Stimulated activated CD4-positive, alpha-beta T cell treated with anti-CD3 and anti-CD28 coated beads, TNF-alpha, amount 100 ng/mL, for 1 hour (primary cell): ENCODE measurements around the gene COMMD3.

Source experiments
- DNase-seq, 3 donors: peaks; one replicate each; pipeline ENCODE4 v3.0.0-alpha.2; 2020; ENCODE audit warnings: low read depth in 3 of 3, low spot score in 1 of 3

COMMD3 gene

DNA sequence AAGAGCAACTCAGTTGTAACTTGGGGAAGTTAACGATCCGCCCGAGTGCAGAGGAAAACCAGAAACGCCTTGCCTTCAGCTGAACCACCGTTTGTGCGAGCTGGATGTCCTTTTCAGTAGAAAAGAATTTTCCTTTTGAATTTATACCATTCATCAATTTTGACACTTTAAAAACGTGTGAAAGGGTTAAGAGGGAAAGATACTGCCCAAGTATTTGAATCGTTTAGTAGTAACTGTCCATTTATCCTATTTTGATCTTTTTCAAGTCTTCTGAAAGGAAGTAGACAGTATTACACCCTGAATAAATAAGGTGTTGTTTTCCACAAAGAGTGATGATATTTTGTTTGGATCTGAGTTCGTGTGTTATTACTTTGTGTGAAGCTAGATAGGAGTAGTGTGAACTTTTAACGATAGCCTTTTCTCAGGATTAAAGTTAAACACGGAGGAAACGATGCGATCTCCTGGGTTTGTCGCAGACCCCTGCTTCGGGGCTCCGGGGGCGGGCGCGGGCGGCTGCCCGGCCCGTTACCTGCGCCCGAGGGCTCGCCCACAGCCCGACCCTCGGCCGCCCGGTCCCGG is 3.9 kb downstream of the COMMD3 start:
- no peak for DNase-seq

- DNase-seq = peak in 1 of 3 donors; percentile 47
Measured at GRCh38 chr10:22320591-22321155, 4.5 kb downstream of the COMMD3 start, which contains the start of gene BMI1. Gene BMI1, plus strand, starts transcription at chr10:22321099. Its CDS starts 5,351 bp downstream, at chr10:22326450.

DNA sequence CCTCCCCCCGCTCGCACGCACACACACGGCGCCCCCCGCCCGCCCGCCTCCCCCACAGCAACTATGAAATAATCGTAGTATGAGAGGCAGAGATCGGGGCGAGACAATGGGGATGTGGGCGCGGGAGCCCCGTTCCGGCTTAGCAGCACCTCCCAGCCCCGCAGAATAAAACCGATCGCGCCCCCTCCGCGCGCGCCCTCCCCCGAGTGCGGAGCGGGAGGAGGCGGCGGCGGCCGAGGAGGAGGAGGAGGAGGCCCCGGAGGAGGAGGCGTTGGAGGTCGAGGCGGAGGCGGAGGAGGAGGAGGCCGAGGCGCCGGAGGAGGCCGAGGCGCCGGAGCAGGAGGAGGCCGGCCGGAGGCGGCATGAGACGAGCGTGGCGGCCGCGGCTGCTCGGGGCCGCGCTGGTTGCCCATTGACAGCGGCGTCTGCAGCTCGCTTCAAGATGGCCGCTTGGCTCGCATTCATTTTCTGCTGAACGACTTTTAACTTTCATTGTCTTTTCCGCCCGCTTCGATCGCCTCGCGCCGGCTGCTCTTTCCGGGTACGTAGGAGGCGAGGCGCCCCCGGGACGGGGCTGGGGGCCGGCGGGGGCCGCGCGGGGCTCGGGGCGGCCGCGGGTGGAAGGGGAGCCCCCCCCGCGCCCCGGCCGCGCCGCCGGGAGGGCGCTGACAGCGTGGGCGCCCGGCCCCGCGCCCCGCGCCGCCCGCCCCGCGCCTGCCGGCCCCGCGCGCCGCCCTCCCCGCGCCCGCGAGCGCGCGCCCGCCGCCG is 5.2 kb downstream of the COMMD3 start:
- peak in 2 of 3 donors; percentile 44 to 58 for DNase-seq

DNA sequence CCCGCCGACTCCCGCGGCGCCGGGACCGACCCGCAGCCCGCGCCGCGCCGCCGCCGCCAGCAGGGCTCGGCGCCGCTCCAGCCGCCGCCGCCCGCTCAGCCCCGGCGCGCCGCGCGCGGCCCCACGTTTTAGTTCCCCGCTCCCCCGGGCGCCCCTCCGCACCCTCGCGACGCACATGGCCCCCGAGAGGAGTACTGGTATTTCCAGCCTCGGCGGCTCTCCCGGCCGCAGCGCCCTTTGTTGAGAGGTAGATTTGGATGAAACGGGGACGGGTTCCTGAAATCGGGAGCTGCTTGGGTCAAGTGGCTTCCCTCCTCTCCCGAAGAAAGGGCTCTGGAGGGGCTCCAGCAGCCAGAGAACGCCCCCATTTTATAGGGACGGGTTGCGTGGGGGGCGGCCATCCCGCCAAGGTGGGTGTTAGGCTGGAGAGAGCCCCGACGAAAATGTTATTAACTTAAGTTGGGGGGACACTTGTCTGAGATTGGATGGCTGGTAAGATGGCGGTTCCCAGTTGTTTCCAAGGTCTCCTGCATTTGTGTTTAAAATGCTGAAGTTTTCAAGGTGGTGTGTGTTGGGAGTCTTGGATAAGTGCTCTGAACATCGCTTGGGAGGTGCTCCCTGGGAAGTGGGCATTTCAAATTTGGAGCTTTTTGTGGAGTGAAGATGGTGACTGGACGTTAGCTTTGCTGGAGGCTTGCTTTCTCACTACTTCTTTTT is 5.9 kb downstream of the COMMD3 start:
- DNase-seq = no peak

DNA sequence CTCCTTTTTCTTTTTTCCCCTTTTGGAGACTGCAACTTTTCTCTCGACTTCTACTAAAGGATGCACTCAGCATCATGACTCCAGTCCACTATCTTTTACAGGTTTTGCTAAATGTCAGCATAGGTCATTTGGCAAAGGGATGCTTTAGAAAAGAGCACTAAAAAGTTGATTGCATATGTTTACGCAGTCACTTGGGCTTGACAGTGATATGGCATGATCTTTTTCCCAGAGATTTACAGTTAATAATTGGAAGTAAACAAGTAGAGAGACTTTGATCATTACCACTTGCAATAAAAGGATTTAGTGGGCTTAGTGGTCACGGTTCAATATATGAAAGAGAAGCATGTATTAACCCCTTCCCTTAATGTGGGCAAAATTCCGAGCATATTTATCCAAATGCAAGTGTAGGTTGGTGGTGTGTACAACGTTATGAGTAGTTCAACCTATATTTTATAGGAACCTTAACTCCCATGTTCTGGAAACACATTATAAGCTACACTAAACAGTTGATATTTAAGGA is 6.5 kb downstream of the COMMD3 start:
- no peak for DNase-seq

- no peak for DNase-seq
Measured at GRCh38 chr10:22323538-22324305, 7.5 kb downstream of the COMMD3 start.

GRCh38 chr10:22324413-22324812 is 8.2 kb downstream of the COMMD3 start:
- DNase-seq = no peak

GRCh38 chr10:22324893-22325271 is 8.7 kb downstream of the COMMD3 start:
- DNase-seq = no peak

DNA sequence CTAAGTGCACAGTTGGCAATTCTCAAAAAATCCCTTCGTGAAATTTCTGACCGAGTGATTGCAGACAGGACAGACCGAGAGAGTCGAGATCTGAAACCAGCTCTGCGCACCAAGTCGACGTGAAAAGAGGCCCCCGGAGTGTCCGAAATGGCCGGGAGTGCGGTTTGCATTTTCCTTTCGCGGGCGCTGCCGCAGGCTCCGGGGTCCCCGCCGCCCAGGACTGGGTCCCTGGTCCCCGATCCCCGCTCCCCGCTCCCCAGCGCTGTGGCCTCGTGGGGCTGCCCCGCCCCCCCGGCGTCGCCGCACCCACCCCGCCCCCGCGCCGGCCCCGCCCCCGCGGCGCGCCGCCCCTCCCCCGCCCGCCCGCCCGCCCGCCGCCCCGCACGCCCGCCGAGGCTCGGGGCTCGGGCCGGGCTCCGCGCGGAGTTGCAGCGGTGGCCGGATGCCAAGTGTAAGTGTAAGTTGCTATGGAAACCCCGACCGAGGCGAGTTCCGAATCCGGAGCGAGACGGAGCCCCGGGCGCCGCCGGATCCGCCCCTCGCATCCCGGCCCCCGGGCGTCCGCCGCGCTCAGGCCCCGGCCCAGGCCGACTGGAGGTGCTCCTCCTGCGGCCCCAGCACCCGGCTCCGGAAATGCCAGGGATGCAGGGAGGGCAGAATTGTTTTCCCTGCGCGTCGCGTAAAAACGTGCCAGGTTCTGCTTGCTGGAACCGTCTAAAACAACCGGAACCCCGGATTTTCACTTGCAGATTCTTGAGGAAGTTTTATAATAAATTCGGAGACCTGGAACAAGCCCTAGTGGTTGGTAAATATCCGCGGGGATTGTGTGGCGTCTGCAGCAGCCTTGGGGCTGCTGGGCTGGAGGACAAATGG is 9.3 kb downstream of the COMMD3 start:
- DNase-seq = peak; percentile 44 to 56 (median 52)

GRCh38 chr10:22326145-22326702 is 10.0 kb downstream of the COMMD3 start:
- DNase-seq = no peak

DNA sequence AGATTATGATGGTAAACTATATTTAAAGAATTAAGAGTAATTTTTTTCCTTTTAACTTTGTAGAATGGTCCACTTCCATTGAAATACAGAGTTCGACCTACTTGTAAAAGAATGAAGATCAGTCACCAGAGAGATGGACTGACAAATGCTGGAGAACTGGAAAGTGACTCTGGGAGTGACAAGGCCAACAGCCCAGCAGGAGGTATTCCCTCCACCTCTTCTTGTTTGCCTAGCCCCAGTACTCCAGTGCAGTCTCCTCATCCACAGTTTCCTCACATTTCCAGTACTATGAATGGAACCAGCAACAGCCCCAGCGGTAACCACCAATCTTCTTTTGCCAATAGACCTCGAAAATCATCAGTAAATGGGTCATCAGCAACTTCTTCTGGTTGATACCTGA is 13.0 kb downstream of the COMMD3 start:
- DNase-seq = no peak

GRCh38 chr10:22332116-22332692 is 16.0 kb downstream of the COMMD3 start:
- DNase-seq = no peak

DNA sequence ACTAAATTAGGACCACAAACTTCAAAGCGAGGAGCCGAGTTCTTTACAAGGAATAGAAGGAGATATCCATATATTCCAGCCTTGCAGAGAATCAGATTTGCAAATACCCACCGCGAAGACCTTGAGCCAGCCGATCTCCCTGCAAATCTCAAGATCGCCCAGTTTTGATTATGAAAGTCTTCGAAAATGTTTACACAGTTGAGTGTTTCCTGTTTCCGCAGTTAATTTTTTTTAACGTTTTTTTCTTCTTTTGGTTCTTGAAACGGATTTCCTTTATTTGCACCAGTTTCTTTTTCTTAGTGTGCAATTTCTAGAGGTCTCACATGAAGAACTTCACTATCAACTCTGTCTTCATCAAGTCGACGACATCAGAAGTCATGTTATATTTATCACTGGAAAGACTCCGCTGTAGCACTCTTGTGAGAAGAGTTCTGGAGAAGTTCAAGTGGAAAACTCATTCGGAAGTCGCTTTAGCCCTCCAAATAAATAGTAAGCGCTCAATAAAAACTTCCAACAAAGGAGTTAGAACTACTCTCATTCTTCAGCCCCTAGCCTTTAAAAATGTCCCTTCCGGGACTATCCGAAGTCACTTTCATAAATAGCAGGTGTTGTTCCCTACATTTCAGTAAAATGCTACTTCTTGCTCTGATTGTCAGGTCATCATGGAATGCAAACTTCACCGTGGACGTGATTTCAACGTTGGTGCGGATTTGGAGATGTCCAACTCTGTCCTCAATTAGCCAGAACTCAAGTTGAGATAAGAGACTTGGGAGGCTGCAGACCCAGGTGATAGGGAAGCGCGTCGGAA is 17.2 kb downstream of the COMMD3 start:
- DNase-seq = no peak

DNA sequence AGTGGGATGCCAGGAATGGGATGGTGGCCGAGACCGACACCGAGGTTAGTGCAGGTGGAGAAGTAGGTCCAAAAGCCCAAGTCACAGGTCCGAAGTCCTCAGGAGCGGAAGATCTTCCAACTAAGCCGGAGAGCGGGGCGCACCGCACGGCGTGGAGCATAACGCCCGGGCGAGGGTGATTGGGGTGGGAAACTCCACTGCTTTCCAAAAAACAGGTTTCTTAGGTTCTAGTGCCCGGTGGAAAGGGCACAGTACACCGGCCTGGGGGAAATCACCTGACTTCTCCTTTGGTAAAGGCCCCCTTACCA is 17.7 kb downstream of the COMMD3 start:
- no peak for DNase-seq

- no peak for DNase-seq
Measured at GRCh38 chr10:22334414-22335172, 18.4 kb downstream of the COMMD3 start.

DNA sequence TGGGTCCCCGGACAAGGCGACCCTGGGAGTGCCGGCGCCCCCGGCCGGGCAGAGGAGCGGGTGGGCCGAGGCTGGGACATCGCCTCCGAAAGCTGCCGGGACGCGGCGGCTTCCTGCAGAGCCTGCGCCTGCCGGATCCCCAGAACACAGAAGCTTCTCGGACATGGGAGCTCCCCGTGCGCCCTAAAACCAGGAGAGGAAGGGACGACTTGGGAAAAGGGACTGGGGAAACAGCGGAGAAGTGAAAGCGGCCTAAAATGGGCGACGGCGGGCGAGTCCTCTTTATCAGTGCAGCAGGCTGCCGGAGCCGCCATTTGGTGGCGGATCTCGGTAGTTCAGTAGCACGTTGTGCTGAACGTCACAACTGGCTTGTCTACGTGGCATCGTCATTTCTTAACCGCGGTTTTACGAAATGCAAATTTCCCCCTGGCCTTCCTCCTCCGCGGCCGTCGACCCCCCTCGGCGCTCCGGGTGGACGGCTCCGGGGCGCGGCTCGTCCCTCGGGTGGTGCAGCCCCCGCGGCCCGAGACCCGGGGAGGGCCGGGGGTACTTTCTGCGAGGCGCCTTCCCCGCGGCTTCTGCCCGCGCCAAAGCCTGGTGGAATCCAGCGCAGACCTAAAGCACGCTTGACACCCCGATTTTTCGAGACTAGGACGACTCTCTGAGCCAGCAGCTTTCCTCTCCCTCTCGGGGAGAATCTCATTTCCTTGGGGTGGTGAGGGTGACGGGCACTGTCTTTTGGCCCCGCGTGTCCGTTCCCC is 19.2 kb downstream of the COMMD3 start:
- peak in 1 of 3 donors; percentile 43 for DNase-seq
